HG03135 (cell line): ENCODE results near the gene TCEA2.

Experiments
- ATAC-seq: cut with Tn5 transposase; IDR thresholded peaks from one replicate; pipeline ENCODE4 v1.9.1; 2021; ENCODE audit warnings: mild to moderate bottlenecking, moderate library complexity; ENCODE audit not compliant: unreplicated experiment

TCEA2 gene

DNA sequence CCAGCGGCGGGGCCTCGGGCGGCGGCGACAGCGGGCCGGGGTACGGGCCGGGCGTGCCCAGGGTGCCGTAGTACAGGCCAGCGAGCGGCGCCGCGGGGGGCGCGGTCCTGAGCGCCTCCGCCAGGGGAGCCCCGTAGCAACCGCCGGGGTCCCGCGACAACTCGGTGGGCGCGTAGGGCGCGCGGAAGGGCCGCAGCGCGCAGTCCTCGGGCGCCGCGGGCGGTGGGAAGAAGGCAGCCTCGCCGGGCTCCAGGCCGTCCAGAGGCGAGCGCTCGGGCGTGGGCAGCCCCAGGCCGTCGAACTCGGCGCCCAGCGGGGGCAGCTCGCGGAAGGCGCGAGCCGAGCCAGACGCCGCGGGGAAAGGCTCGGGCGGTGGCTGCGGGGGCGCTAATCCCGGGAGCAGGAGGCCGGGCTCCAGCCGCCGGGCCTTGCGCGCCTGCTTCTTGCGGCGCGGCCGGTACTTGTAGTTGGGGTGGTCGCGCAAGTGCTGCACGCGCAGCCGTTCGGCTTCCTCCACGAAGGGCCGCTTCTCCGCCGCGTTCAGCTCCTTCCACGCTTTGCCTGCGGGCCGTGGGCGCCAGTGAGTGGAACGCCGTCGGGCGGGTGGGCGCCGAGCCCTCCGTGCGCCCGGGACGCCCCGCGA is 14.5 kb upstream of the TCEA2 start:
- ATAC-seq: no peak

GRCh38 chr20:64049060-64049877 is 13.7 kb upstream of the TCEA2 start, which contains the start of gene SOX18:
SOX18 (minus strand) TSS chr20:64049639; CDS start chr20:64049516, 123 bp downstream.
- ATAC-seq: no peak

- no peak for ATAC-seq
These were observed 13.1 kb upstream of the TCEA2 start for GRCh38 chr20:64049878-64050260.

- ATAC-seq: no peak
These were observed 12.6 kb upstream of the TCEA2 start for GRCh38 chr20:64050261-64051032.

GRCh38 chr20:64051033-64051452 is 12.0 kb upstream of the TCEA2 start:
- ATAC-seq: no peak

DNA sequence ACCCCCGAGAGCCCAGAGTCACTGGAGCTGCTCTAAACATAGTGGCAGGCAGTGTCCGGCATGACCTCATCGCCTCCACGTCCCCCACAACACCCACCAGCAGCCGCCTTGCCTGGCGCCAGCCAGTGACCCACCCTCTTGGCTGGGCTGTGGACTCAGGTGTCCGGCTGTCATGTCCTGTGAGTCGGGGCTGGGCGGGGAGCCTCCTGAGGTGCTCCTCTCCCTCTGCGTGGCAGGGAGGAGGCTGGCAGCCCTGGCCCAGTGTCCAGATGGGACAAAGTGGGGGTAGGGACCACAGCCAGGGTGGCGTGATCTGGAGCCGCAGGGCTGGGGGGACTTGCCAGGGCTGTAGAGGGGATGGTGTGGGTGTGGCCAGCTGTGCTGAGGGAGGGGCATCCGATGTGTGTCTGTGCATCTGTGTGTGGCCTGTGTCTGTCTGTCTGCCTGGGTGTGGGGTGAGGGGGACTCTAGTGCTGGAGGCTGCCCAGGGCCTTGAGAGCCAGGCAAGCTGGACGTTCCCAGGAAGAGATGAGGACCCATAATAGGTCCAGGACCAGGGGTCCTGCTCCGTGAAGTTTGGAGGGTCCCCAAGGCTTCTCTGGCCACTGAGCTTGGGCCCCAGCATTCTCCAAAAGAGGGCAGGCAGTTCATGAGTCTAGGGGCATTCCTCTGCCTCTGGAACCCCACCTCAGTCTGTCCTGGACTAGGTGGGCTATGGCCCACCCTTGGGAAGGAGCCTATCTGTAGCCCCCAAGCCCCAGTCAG is 11.3 kb upstream of the TCEA2 start:
- ATAC-seq: no peak

DNA sequence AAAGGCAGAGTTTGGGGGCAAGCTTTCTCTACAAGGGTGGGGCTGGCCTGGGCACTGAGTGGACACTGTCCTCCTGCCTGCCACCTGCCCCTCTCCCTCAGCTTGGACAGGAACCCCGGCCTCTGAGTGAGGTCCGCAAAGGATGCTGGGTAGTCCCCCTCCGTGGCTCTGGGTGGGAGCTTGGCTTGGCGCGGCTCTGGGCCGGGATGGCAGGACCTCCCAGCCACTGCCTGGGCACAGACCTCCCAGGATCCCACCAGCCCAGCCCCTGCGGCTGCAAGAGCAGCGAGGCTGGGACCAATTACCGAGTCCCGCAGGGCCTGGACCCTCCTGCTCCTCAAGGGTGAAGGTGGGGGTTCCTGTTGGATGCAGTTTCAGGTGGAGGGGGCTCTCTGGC is 10.7 kb upstream of the TCEA2 start:
- no peak for ATAC-seq

- no peak for ATAC-seq
These were observed 9.8 kb upstream of the TCEA2 start for GRCh38 chr20:64052987-64053840.

DNA sequence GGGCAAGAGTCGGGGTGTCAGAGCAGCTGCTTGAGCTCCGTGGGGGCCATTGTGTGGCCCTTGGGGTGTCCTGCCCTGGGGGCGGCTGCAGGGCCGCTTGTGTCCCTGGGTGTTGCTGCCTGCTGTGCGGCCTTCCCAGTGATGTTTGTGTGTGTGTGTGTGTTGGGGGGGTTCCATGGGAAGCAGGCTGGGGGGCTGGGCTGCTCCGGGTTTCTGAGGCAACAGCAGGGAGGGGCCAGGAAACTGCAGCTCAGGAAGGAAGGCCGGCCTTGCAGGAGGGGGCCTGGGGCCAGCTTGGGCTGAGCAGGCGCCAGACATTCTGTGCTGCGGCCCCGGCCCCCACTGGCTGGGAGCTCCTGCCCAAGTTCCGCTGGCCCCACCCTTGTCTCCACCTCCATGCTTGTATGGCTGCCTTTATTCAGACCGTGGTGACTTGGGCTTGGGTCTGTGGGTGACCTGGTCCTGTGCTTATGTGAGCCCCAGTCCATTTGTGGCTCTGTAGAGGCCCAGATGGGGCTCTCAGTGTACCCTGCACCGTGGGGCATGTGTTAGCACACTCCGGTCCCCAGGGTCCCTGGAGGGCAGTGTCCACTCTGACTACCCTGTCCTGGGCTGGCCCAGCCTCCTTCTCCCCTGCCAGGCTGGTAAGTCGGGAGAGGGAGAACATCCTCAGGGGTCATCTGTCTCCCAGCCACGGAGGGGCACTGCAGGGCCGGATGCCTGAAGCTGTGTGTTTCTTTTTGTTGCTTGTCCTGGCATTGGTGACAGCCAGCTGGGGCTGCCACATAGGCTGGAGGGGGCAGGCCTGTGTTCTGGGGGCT is 8.9 kb upstream of the TCEA2 start:
- no peak for ATAC-seq

- ATAC-seq: no peak
These were observed 7.6 kb upstream of the TCEA2 start for GRCh38 chr20:64055396-64055892.

DNA sequence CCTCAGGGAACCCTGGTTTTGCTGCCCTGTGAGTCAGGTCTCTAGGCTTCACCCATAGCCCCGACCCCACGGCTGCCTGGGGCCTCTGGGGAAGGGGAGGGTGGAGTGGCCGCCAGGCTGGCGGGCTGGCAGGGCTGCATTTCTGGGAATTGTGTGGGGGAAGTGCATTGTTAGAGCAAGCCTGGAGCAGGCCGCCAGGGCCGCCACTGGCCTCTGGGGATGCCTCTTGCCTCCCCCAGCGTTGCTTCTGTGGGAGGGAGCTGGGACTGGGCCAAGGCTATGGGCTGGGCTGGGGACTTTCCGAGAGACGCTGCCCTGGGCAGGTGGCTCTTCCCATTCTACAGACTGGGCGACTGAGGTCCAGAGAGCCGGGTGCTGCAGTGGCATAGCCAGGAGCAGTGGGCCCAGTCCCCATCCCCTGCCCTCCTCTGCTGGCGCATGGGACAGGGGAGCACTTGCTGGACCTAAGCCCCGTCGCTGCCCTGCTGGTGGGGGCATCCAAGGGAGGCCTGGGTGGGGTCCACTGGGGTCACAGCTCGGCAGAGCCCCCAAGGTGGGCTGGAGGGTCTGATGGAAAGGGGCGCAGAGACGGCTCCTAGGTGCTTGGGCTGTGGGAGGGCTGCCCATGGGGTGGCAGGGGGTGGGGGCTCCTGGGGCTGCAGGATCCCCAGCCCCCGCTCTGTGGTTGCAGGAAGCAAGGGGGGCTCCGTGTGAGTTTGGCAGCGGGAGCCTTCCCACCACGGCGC is 6.9 kb upstream of the TCEA2 start:
- ATAC-seq: no peak

DNA sequence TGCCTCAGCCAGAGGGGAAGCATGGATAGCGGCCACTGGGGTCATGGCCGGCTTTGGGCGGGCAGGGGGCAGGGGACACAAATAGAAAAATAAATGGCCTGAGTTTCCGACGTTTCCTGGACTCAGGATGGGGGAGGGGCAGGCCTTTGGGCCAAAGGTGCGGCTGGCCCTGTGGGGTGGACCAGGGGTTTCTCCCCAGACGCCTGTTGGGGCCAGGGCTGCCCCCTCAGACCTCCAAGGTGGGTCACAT is 6.4 kb upstream of the TCEA2 start:
- no peak for ATAC-seq

DNA sequence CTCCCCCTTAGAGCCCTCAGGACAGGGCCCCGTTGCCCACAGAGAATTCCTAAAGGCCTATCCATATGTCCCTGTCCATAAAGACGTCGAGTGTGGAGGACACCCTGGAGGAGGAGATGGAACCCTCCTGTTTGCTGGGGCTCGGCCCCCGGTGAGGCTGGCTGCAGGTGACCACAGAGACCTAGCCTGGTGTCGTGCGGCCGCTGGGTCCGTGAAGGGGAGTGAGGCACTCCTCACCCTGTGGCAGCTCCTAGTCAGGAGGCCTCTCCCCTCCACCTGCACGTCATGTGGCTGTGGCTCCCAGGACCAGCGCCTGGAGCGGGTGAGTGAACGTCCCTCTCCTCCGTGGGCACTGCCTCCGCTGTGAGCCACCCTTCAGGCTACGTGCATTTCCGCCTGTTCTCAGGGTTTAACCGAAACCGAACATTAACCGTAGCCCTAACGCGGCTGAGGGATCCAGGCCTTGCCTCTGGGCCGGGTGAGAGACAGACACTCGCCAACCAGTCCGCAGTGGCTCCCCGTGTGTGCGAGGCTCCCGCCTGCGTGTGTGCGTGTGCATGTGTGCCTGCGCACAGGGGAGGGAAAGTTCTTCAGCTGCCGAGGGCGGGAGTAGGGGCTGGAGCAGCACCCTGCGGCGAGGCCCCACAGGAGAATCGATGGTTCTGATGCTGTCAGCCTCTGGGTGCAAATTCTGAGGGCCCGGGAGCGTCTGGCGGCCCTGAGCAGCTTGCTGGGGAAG is 5.9 kb upstream of the TCEA2 start:
- ATAC-seq: no peak

DNA sequence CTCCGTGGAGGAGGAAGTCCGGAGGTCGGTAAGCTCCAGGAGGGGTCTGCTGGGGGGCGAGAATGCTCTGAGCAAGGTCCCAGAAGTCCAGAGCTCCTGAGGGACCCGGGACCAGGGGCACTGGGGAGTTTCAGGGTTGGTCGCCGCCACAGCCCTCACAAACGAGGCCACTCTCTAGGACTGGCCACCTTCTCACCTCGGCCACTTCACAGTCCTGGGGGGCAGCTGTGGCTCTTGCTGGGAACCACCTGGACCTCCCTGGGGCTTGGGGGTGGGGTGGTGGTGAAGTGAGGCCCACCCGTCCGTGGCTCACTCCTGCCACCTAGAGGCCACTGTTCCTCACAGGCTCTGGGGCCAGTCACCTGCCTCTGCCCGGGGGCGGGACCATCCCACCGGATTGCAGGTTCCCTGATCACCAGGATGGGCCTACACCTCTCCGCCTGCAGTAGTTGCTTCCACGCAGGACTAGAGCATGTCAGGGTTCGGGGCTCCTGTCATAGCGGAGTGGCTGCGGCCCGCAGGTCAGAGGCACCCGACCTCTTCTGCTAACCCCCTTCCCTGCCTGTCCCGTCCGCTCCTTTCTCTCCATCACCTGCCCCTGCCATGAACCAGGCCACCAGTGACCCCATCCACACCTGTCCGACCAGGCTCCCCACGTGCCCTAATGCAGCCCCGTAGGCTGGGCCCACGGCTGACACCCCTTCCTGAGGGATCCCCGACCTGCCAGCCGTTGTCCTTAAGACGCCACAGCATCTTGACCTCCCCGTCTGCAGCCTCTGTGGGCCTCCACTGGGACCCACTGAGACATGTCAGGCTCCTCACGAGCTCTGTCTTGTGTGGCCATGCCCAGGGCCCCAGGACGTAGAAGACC is 5.1 kb upstream of the TCEA2 start:
- no peak for ATAC-seq

DNA sequence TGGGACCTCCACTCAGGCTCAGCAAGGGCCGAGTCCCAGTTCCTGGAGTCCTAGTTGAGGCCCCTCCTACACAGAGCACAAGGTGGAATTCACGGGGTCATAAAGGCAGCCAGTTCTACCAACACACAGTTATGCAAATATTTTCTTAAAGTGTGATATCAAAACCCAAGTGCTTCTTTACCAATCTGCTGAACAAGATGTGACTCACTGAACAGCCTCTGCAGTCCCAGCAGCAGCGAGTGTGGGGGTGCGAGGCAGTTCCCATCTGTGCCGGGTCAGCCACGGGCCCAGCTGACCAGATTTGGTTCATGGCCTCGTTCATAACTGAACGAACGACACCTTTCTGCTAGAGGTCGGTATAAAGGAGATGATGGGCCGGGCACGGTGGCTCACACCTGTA is 4.5 kb upstream of the TCEA2 start:
- no peak for ATAC-seq

DNA sequence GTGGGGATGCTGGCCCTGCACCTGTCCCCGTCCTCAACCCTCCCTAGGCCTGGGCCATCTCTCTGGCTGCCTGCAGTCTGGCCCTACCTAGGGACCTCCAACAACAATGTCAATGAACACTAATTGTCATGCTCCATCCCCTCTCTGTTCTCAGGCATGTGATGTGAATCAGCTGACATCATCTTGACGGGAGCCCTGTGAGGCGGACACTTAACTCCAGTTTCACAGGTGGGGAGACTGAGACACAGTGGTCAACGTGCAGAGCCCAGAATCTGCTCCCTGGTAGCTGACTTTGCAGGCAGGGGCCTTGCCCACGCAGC is 762 bp upstream of the TCEA2 start:
- no peak for ATAC-seq
